ENCODE data around the gene TSC1. TPM values are rescaled to one million over a fixed set of nuclear protein-coding genes. Genes with fewer than 3 reads are reported as not detected.

TSC1 gene
- total RNA-seq, 1 experiment from 2014 or later, result 40.9 TPM

DNA sequence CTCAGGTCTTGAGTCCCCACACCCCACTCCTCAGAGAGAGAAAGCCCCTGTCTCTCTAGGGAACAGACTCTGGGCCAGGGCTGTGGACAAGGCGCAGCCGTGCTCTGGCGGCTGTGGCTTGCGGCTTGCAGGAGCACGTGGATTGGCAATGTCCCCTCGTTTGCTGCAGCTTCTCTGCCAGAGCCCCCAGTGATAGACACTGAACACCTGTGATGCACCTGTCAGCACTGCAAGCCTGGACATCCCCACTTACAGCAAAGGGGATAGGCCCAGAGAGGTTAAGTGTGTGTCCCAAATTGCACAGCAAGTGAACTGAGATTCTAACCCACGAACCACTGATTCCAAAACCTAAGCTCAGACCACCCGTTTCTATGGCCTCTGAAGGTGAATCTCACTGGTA lies 41.1 kb upstream of the TSC1 start:
- no peaks in the 10 kb centered on the region for H3K4me1 ChIP-seq (ENCODE audit: insufficient read depth, low read length, poor library complexity, severe bottlenecking)
- no TSS peak for BruUV-seq (replicated peaks)
- H3K9me3 ChIP-seq (ENCODE audit: low read depth, low read length, poor library complexity, severe bottlenecking), result no peaks in the 10 kb centered on the region
- no peak overlapping the region for H3K27ac ChIP-seq (ENCODE audit: low read depth, low read length, poor library complexity, severe bottlenecking)
- H3K4me3 ChIP-seq (ENCODE audit: low read depth, low read length, poor library complexity, severe bottlenecking), result no peak overlapping the region
- ChIA-PET POLR2A (ENCODE audit: low non-redundant PET) (no interaction called here), CTCF (no interaction called here)
- no peaks in the 10 kb centered on the region for H3K36me3 ChIP-seq (ENCODE audit: insufficient read depth, low read length, poor library complexity, severe bottlenecking)
- intact Hi-C loops (cut with micrococcal nuclease; ENCODE audit: unreplicated experiment), result no loop called here
- H3K27me3 ChIP-seq (replicated peaks; ENCODE audit: insufficient read depth, low read depth, low read length, poor library complexity), result peaks cover 51% of the 10 kb centered on the region
- TF ChIP-seq CTCF (conservative IDR thresholded peaks at IDR 0.05; ENCODE audit: low read depth, low read length), result no peak
- no peak for TF ChIP-seq EZH2 (IDR thresholded peaks at IDR 0.05; ENCODE audit: borderline replicate concordance, low read depth, low read length, poor library complexity, severe bottlenecking)
- no peak for DNase-seq (ENCODE audit: low spot score)

DNA sequence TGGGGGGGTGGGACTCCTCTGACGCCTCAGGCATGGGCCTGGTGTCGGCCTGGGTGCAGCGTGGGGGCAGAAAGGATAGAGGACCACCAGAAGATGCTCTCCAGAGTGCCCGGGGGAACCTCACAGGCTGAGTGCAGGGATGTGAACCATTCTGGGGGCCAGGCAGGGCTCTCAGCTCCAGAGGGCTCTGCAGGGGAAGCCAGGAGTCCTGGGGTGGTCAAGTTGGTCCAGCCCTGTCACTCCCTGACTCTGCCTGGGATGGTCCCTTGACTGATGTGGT lies 40.6 kb upstream of the TSC1 start:
- POLR2A ChIA-PET (ENCODE audit: low non-redundant PET), result no interaction called here
- no TSS peak for BruUV-seq (replicated peaks)
- no peak for DNase-seq (ENCODE audit: low spot score)
- Histone ChIP-seq H3K4me3 (ENCODE audit: low read depth, low read length, poor library complexity, severe bottlenecking) (no peak overlapping the region), H3K4me1 (ENCODE audit: insufficient read depth, low read length, poor library complexity, severe bottlenecking) (no peaks in the 10 kb centered on the region), H3K27ac (ENCODE audit: low read depth, low read length, poor library complexity, severe bottlenecking) (no peak overlapping the region), H3K9me3 (ENCODE audit: low read depth, low read length, poor library complexity, severe bottlenecking) (no peaks in the 10 kb centered on the region), H3K27me3 (replicated peaks; ENCODE audit: insufficient read depth, low read depth, low read length, poor library complexity) (peaks cover 53% of the 10 kb centered on the region), H3K36me3 (ENCODE audit: insufficient read depth, low read length, poor library complexity, severe bottlenecking) (no peaks in the 10 kb centered on the region)
- intact Hi-C loops (cut with micrococcal nuclease; ENCODE audit: unreplicated experiment), result no loop called here
- CTCF ChIA-PET, result no interaction called here
- no peak for TF ChIP-seq CTCF (conservative IDR thresholded peaks at IDR 0.05; ENCODE audit: low read depth, low read length)
- TF ChIP-seq EZH2 (IDR thresholded peaks at IDR 0.05; ENCODE audit: borderline replicate concordance, low read depth, low read length, poor library complexity, severe bottlenecking), result no peak

- POLR2A ChIA-PET (ENCODE audit: low non-redundant PET), result no interaction called here
- DNase-seq (ENCODE audit: low spot score), result no peak
- Histone ChIP-seq H3K27me3 (replicated peaks; ENCODE audit: insufficient read depth, low read depth, low read length, poor library complexity) (peaks cover 59% of the 10 kb centered on the region), H3K36me3 (ENCODE audit: insufficient read depth, low read length, poor library complexity, severe bottlenecking) (no peaks in the 10 kb centered on the region), H3K9me3 (ENCODE audit: low read depth, low read length, poor library complexity, severe bottlenecking) (no peaks in the 10 kb centered on the region), H3K4me1 (ENCODE audit: insufficient read depth, low read length, poor library complexity, severe bottlenecking) (no peaks in the 10 kb centered on the region), H3K4me3 (ENCODE audit: low read depth, low read length, poor library complexity, severe bottlenecking) (no peak overlapping the region), H3K27ac (ENCODE audit: low read depth, low read length, poor library complexity, severe bottlenecking) (no peak overlapping the region)
- no TSS peak for BruUV-seq (replicated peaks)
- CTCF ChIA-PET, result no interaction called here
- TF ChIP-seq CTCF (conservative IDR thresholded peaks at IDR 0.05; ENCODE audit: low read depth, low read length) (no peak), EZH2 (IDR thresholded peaks at IDR 0.05; ENCODE audit: borderline replicate concordance, low read depth, low read length, poor library complexity, severe bottlenecking) (no peak)
- intact Hi-C loops (cut with micrococcal nuclease; ENCODE audit: unreplicated experiment), result no loop called here
Observed at GRCh38 chr9:132984202-132985070, 40.0 kb upstream of the TSC1 start.

All from A673 (cell line).